NT2/D1 (cell line): ENCODE measurements around the gene MRPL54.

Source experiments
- YY1 ChIP-seq: IDR thresholded peaks from 2 replicates; pipeline ENCODE4 v1.6.1; 2011; ENCODE audit not compliant: insufficient read length, insufficient read depth
- ZNF274 ChIP-seq: IDR thresholded peaks from 2 replicates; pipeline ENCODE4 v1.6.1; 2011; ENCODE audit warnings: mild to moderate bottlenecking, low read depth, low read length

- TF ChIP-seq YY1 = no peak
- TF ChIP-seq ZNF274 = no peak
Measured at GRCh38 chr19:3771906-3772455, 9.5 kb downstream of the MRPL54 start, which contains the start of gene RAX2.
